Inflammatory macrophage treated with lipopolysaccharide for 1 hour (primary cell): Measurements from ENCODE around the gene OTUD5.
A peak's percentile ranks its signal among the peaks of the same experiment; 100 is the strongest.

ENCODE experiments used
- DNase-seq, 2 donors: peaks; one replicate each; pipeline ENCODE4 v3.0.0-alpha.2; 2020 to 2022

The OTUD5 gene

GRCh38 chrX:48972220-48973164 lies 15.1 kb upstream of the OTUD5 start:
- peak; percentile 5 to 41 for DNase-seq

DNA sequence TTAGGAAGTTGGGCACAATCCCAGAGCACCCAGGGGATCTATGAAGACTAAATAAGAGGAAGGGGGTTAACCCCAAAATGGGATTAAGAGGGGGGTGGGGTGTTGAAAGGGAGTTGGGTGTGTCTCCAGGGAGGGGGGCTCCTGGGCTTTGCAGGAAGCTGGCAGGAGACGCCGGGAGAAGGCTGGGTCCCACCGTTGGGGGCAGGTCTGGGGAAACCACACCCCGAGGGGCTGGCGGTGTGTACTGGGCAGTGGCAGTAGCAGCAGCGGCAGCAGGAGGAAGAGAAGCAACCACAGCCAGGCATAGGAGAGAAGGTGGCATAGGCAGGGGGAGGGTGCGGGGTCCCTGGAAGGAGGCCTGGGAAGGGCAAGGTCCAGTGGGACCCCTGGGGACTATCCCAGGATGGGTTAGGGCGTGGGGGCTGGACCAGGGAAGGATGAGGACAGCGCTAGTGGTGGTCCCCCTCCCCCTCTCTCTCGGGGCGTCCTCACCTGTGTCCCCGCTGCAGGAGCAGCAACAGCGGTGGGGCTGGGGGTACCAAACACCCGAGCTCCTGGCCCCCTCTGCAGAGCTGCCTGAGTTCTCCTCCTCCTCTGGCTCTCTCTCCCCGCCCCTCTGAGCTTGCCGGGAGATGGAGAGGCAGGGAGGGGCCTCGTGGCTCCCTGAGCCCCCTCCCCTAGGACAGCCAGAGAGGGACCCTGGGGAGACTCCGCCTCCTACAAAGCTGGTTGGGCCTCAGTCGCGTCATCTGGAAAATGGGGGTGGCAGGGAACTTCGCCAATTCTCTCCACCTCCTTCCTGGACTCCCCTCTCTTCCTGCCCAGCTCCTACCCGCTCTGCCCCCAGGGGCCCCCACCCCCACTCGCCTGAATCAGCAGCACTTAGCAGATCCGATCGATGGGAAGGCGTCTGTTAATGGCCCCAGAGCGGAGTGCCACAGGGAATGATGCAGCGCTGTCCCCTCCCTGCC lies 14.1 kb upstream of the OTUD5 start, which contains the start of gene KCND1:
KCND1 (minus strand) TSS at position 596 of the 971 bp plus-strand sequence. CDS start 1,573 bp downstream, outside the sequence.
- DNase-seq, result no peak

GRCh38 chrX:48969471-48969870 lies 12.1 kb upstream of the OTUD5 start:
- no peak for DNase-seq

- DNase-seq, result no peak
Measured at GRCh38 chrX:48968377-48968776, 11.0 kb upstream of the OTUD5 start.

- DNase-seq, result no peak
Measured at GRCh38 chrX:48966796-48967579, 9.6 kb upstream of the OTUD5 start.

DNA sequence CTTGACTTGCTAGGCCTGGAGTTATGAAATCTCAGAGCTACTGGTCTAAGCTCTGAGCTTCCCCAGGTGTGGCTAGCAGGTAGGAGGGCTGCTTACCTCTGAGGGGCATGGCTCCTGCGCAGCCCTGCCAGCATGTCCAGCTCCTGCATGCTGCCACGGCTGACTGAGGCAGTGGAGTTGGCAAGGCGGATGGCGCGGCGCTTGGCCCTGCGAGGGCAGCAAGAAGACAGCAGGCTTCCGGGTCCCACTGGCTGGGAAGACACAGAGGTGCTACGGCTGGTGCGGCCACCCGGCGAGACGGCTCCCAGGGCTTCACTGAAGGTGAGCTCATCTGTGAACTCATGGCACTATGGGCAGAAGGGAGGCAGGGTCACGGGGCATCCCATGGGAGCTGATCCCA lies 8.6 kb upstream of the OTUD5 start:
- DNase-seq, result no peak

DNA sequence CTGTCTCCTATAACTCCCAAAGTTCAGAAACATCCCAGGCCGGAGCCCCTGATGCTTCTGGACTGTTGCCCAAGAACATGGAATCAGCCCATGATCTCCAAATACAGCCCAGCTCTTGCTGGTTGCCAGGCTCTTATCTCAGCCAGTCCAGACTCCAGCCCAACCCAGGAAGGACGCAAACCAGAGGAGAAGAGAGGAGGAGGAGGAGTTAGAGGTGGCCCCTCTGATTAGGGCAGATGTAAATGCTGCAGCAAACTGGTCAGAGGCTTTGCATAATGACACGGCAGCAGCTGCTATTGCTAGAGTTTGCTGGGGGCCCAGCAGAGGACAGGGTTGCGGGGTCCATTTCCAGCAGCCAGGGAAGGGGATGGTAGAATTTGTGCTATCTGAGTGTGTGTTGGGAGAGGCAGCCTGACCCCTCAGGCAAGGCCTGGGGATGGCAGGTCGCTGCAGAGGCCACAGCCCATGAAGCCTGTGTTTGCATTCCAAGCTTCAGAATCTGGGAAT lies 4.2 kb upstream of the OTUD5 start:
- no peak for DNase-seq

GRCh38 chrX:48960291-48960690 lies 2.9 kb upstream of the OTUD5 start:
- peak; percentile 33 to 37 for DNase-seq

GRCh38 chrX:48958635-48959094 lies 1.3 kb upstream of the OTUD5 start:
- no peak for DNase-seq

DNA sequence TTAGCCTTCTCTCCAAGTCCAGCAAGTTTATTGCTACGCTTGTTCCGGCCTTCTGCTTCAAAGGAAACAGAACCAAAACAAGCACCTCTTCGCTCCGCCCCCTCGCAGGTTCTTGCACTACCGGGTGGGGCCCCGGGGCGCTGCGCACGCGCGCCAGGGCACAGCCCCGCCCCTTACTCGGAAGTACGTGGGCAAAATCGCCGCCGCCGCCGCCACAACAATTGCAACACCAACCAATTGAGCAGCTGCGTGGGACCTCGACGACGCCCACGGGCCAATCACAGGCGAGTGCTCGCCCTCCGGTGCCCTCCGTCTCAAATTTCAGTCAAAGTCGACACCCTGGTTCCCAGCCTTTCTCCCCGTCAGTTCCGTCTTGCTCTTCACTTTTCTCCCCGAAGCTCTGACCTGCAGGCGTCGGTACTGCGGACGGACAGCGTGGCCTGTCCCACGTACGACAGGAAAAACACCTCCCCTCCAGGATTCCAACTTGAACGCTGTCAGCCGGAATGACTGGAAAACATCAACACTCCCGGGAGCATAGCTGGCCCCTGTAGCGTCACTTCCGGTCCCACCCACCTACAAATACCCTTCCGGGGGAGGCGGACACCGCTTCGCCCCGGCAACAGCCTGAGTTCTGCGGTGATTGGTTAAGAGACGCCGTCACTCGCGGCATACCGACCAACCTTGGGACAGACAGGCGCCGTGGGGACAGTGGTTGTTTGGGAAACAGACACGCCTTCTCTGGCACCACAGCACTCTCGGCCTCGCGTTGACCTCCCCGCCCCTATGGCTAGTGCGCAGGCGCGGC lies 624 bp upstream of the OTUD5 start:
- peak; percentile 90 to 93 for DNase-seq

DNA sequence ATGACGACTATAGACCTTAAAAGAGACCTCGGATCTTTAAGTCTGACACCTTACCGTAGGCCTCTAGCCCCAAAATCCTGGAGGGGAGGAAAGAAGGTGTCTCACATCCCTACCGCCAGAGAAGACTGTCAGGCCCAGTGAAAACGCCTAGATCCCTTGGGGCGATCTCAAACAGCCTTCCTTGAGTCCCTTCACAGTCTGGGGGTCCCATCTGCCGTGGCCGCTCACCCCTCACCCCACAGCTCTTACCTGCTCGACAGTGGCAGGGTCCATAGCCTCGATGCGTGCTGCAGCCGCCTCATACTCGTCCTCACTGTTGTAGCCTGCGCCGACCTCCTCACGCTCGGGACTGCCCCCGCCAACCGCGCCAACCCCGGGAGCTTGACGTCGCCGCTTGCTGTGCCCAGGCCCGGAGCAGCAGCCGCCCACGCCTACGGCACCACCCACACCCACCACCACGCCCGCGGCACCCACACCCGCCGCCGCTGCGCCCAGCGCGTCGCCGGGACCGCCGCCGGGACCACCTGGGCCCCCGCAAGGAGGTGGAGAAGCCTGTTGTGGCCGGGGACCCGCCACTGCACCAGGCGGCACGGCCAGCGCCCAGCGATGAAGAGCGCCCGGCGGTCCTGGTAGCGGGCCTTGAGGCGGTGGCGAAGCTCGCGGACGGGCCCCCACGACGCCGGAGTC lies 536 bp downstream of the OTUD5 start:
- peak in 1 of 2 donors; percentile 26 for DNase-seq

DNA sequence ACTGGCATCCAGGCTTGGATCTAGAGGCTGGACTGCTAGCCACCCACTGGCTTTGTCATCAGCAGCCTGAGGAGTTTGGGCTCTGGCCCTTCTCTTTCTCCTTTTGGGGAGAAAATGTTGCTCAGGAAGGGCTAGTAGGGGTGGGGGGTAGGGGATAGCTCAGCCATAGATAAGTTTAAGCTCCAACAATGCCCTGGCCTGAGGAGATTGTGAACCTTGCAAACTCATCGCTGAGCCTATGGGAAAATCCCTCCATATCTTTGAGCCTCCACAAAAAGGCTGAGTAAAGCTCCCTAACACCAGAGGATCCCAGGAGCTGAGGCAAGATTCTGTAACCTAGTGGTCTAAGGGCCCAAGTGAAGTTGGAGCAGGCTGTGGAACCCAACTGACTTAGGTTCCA lies 8.8 kb downstream of the OTUD5 start:
- DNase-seq, result no peak

DNA sequence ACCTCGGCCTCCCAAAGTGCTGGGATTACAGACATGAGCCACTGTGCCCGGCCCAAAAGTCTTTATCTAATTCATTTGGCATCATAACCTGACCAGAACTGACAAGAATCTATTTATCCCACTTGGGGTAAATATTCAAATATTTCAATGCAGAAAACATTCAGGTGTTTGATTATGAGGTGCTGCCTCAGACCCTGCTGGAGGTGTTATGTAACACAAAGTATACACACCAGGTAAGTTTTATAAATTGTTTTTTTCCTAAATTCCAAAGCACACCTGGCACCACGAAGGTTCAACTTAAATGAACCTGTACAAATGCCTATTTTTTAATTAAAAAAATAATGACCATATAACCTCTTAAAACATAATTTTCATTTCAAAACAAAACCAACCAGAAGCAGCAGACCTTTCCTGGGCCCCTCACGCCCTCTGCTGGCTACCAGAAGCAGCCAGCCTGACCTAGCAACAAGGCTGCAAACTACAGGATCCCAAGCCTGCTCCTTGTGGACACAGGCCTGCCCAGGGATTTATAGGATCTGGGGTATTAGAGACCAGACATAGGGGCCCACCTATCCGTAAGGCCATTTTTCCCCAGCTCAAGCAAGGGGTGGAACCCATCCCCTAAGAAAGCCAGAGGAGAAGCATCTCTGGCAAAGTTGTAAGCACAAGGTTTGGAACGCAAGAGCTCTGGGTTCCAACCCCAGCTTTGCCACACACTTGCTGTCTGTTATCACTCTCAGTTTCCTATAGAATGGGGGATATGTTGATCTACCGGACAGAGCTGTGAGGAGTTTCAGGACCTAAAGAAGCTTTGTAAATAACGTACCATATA lies 11.7 kb downstream of the OTUD5 start:
- peak in 1 of 2 donors; percentile 49 for DNase-seq

GRCh38 chrX:48942895-48943294 lies 14.5 kb downstream of the OTUD5 start:
- no peak for DNase-seq

- DNase-seq, result no peak
Measured at GRCh38 chrX:48940404-48940955, 16.9 kb downstream of the OTUD5 start.

DNA sequence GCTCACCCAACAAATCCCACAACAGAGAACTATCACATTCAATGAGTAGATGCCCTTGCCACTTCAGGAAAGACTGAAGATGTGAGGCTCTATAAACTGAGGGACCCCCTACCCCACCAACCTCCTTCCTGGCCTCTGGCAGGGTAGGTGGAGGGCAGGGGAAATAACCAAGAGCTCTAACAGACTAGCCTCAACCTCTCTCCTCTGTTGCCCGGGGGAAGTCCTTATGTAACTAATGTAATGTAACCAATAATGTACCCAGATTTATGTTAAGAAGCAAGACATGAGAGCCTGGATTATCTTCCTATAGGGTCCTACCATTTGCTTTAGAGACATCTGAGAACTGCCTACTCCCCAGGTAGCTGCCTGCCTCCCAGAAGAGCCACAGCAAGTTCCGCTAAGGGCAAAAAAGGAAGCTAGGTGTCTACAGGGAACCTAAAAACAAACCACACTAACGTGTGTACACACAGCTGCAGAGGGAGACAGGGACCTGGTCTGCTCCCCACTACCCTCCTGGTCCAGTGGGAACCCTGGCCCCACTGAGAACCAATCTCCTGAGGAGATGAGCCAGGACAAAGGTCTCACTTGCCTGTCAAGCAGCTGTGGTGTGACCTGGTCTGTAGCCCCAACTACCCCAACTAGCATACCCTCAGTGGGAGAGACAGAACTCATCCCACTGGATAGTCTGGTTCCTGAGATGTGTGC lies 17.7 kb downstream of the OTUD5 start:
- no peak for DNase-seq

GRCh38 chrX:48938721-48939425 lies 18.5 kb downstream of the OTUD5 start:
- no peak for DNase-seq
